LNCaP clone FGC (cell line): Measurements from ENCODE around the gene TPD52L3.

ENCODE experiments used
- DNase-seq: peaks from one replicate; pipeline ENCODE4 v3.0.0-alpha.2; 2011; ENCODE audit warnings: low read depth
- H3K4me3 ChIP-seq: 2 replicates; pipeline ENCODE4 v1.5.1; 2011; ENCODE audit warnings: mild to moderate bottlenecking, low read depth, low read length, control low read depth
- TF ChIP-seq, protein P1 (sequence below): IDR thresholded peaks from 2 replicates; pipeline ENCODE4 v1.5.1; 2012; ENCODE audit warnings: mild to moderate bottlenecking; ENCODE audit not compliant: control insufficient read depth, insufficient read depth; ENCODE audit errors: extremely low read depth

Gene TPD52L3

DNA sequence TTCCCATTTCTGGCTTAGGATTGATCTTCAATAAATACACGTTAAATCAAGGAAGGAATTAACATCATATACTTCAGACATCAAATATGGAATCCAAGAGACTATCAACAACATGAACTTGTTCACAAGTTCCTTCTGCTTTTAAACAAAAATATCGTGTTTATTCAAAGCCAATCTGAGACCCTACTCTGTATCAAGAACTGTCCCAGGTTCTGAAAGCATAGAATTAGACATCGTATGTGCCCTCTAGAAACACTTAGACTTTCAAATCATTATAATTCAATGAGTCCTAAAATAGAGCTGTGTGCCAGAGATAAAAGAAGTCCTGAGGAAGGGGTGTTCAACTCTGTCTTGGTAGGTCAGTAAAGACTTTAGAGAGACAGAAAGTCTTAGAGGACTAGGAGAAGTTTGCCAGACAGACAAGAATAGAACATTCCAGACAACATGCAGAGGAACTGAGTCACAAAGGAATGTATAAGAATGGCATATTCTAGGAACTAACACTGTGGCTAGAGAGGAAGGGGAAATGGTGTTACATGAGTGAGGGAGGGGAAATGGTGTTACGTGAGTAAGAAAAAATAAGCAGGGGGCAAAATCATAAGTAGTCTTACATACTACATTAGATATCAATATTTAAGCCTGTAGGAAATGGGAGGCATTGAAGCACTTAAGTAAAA is 2.9 kb downstream of the TPD52L3 start:
- no peak overlapping the region for H3K4me3 ChIP-seq
- TF ChIP-seq, protein P1, sequence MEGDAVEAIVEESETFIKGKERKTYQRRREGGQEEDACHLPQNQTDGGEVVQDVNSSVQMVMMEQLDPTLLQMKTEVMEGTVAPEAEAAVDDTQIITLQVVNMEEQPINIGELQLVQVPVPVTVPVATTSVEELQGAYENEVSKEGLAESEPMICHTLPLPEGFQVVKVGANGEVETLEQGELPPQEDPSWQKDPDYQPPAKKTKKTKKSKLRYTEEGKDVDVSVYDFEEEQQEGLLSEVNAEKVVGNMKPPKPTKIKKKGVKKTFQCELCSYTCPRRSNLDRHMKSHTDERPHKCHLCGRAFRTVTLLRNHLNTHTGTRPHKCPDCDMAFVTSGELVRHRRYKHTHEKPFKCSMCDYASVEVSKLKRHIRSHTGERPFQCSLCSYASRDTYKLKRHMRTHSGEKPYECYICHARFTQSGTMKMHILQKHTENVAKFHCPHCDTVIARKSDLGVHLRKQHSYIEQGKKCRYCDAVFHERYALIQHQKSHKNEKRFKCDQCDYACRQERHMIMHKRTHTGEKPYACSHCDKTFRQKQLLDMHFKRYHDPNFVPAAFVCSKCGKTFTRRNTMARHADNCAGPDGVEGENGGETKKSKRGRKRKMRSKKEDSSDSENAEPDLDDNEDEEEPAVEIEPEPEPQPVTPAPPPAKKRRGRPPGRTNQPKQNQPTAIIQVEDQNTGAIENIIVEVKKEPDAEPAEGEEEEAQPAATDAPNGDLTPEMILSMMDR = no peak

DNA sequence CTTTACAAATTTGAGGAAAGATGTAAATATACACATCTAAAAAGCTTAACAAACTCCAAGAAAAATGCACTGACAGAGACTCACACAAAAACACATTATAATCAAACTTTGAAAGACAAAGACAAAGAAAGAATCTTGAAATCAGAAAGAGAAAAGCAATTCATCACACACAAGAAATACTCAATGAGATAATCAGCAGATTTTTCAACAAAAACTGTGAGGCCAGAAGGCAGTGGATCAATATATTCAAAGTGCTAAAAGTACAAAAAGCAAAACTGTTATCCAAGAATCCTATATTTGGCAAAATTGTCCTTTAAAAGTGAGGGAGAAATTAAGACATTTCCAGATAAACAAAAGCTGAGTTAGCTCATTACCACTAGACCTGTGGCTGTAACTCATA is 6.1 kb downstream of the TPD52L3 start:
- TF ChIP-seq, protein P1 = no peak
- DNase-seq = no peak
- no peak overlapping the region for H3K4me3 ChIP-seq

More for the DNA sequence above, 2.9 kb downstream of the TPD52L3 start:
- DNase-seq = no peak

DNA sequence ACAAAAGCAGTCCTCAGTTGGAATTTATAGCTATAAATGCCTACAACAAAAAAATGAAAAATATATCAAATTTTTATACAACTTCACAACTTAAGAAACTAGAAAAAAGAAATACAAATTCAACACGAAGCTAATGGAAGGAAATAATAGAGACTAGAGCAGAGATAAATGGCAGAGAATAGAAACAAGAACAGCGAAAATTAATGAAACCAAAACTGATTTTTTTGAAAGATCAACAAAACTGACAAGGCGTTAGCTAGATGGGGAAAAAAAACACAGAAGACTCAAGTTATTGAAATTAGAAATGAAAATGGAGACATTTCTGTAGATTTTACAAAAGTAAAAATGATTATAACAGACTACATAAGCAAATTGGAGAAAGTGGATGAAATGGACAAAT is 20.6 kb downstream of the TPD52L3 start:
- no peak overlapping the region for H3K4me3 ChIP-seq
- DNase-seq = no peak
- TF ChIP-seq, protein P1 = no peak

DNA sequence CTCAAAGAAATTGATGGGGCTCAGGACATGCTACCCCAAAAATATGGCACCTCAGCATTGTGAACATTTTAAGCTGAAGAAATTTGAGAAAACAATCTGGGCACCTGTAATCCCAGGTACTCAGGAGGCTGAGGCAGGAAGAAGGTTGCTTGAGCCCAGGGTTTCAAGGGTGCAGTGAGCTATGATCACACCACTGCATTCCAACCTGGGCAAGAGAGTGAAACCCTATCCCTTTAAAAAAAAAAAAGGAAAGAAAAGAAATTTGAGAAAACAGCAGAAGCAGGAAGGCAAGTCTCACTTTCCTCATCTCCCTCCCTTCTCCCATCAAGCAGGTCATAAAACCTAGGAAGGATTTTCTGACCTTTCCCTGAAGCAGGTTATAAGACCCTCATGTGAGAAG is 23.6 kb downstream of the TPD52L3 start:
- DNase-seq = no peak
- TF ChIP-seq, protein P1 = no peak
- no peak overlapping the region for H3K4me3 ChIP-seq

DNA sequence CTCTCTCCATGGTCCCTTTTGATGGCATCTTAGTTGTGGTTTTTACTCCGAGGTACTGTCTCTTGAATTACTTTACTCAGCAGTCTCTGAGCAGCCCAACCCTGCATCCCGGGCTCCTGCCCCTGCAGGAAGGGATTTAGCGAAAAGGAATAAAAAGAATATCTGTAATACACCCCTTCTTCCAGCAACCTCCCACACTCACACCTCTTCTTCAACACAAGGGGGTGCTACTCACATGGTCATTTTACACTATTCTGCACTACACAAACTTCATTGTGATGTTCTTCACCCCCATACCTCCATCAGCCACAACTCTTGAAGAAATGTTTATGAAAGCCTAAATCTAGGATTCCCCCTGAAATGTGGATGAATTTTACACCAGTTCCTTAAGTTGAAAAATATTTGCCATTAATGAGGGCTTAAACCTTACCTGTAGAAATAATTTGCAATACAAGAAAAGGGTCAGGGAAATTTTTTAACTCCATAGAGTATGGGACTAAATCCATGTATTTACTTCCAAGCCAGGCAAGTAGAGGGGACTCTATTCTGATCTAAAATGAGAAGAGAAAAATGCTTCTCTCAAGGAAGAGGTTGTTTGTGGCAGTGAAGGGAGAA is 26.0 kb downstream of the TPD52L3 start:
- H3K4me3 ChIP-seq = no peak overlapping the region
- TF ChIP-seq, protein P1 = peak; percentile 83
- peak; percentile 23 for DNase-seq

DNA sequence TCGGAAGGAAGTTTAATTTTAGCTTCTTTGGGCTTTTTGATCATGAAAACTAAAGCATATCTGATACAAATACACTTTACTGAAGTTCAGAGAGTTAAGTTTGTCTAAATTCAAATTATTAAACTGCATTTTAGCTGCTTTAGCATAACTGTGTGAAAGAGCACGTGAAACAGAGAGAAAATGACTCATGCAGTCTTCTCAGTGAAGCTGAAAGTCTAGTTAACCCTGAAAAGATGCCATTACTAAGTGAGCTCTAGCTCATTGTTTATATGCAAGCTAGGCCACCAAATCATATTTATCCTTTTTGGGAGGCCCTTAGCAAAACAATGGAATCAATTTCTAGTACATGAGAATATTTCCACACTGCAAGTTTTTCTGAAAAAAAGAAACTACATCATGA is 27.6 kb downstream of the TPD52L3 start:
- no peak for DNase-seq
- no peak overlapping the region for H3K4me3 ChIP-seq

DNA sequence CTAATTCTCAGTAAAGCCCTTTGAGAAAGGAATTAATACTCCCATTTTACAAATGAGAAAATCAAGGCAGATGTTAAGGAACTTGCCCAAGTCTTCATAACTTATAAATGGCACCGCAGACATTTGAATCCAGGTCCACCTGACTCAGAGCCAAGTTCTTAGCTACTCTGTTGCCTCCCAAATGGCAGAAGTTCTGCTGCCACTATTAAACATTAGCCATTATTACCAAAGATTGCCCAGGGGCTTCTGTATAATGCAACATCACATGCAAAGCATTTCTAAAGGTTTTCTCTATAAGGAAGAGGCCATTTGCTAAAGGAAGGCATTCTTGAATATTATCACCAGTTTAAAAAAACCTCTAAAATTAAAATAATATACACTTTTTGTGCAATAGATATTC is 28.3 kb downstream of the TPD52L3 start:
- no peak for DNase-seq
- no peak overlapping the region for H3K4me3 ChIP-seq
- TF ChIP-seq, protein P1 = no peak

More for the DNA sequence above, 27.6 kb downstream of the TPD52L3 start:
- TF ChIP-seq, protein P1 = no peak
